Measurements from ENCODE around the gene AKT2. TPM values are rescaled to one million over a fixed set of nuclear protein-coding genes. Genes with fewer than 3 reads are reported as not detected.

Gene AKT2
- total and polyA plus RNA-seq, 2 of the 8 experiments (the other 6 are each of a cell fraction or from before 2014, with no cell fraction given), result 151 to 183 TPM

GRCh38 chr19:40216777-40217026 lies 68.4 kb downstream of the AKT2 start:
- ChIA-PET CTCF (ENCODE audit: partially characterized antibody) (interaction anchor here (0.6 to 4.5 kb wide), 22 partner anchors 10 to 211 kb away, joined by 3 to 32 read pairs (median 5); partner anchors contain the start of genes CCNP and MAP3K10), POLR2A (ENCODE audit: partially characterized antibody) (interaction anchor here (0.9 to 1.8 kb wide), 5 partner anchors 9 to 126 kb away, joined by 3 to 4 read pairs (median 3); partner anchors contain the start of gene ZNF780A)
- Histone ChIP-seq H3K9me3 (ENCODE audit: insufficient read depth in 2 of 2, low read depth in 1 of 2, low read length in 1 of 2) (no peaks in the 10 kb centered on the region), H2BK12ac (ENCODE audit: low read depth, low read length) (peak overlapping the region; percentile 62; the same call in 1 of the 2 replicates), H4K91ac (replicated peaks; ENCODE audit: insufficient read length, low read length) (no peak overlapping the region), H3K23me2 (ENCODE audit: low read depth, low read length) (peaks cover 7% of the 10 kb centered on the region; the same call in 1 of the 2 replicates), H3K4me1 (replicated peaks in 1 of 4; ENCODE audit: control insufficient read depth in 3 of 4, insufficient read depth in 4 of 4, low read length in 3 of 4) (peaks cover 0 to 10% (median 5%) of the 10 kb centered on the region in 4 experiments; a peak in 5 of 7 replicates), H3K4me2 (ENCODE audit: insufficient read depth in 1 of 2, low read depth in 2 of 2, low read length in 2 of 2) (peak overlapping the region; percentile 67 to 70), H3K18ac (ENCODE audit: extremely low read depth, low read length) (no peak overlapping the region), H3K23ac (ENCODE audit: insufficient read length) (no peak overlapping the region), H3K79me2 (ENCODE audit: control insufficient read depth in 1 of 2, insufficient read depth in 2 of 2, low read length in 2 of 2) (no peaks in the 10 kb centered on the region), H3K36me3 (ENCODE audit: control insufficient read depth in 2 of 4, insufficient read depth in 4 of 4, low read length in 3 of 4) (no peaks in the 10 kb centered on the region), H2BK5ac (ENCODE audit: low read depth, low read length) (0 out of 2 replicates have a peak overlapping the region, but pooled peaks have one; percentile 56), H2BK20ac (ENCODE audit: low read length) (peak overlapping the region; percentile 72; the same call in 1 of the 2 replicates), H3K4me3 (ENCODE audit: extremely low read depth in 1 of 4, insufficient read depth in 2 of 4, low read depth in 3 of 4, low read length in 4 of 4) (peak overlapping the region in 3 of 4 experiments; percentile 3 to 49 (median 21); a peak in 5 of 8 replicates), H3K79me1 (ENCODE audit: low read depth, low read length) (no peaks in the 10 kb centered on the region), H3K9ac (replicated peaks in 1 of 4; ENCODE audit: extremely low read depth in 1 of 4, low read depth in 3 of 4, low read length in 3 of 4) (no peak overlapping the region), H3K14ac (ENCODE audit: insufficient read length) (no peak overlapping the region), H4K20me1 (replicated peaks in 1 of 2; ENCODE audit: control insufficient read depth in 1 of 2, insufficient read depth in 2 of 2, low read length in 2 of 2) (peaks cover 3 to 4% of the 10 kb centered on the region in 2 experiments), H3K4ac (replicated peaks; ENCODE audit: insufficient read length, low read depth, low read length) (no peak overlapping the region), H2AFZ (ENCODE audit: low read length) (no peak overlapping the region), H2AK5ac (ENCODE audit: low read depth, low read length) (no peak overlapping the region), H3K56ac (replicated peaks; ENCODE audit: insufficient read length, low read depth, low read length) (no peak overlapping the region), H3K27ac (ENCODE audit: low read depth, low read length) (no peak overlapping the region), H3K27me3 (replicated peaks in 1 of 4; ENCODE audit: control insufficient read depth in 3 of 4, extremely low read depth in 1 of 4, insufficient read depth in 3 of 4, low read length in 3 of 4) (peaks cover 3 to 21% (median 16%) of the 10 kb centered on the region in 4 experiments), H4K8ac (ENCODE audit: extremely low read depth, insufficient read depth, low read length) (0 out of 2 replicates have a peak overlapping the region, but pooled peaks have one; percentile 1), H2BK120ac (replicated peaks; ENCODE audit: low read depth, low read length) (no peak overlapping the region), H4K5ac (ENCODE audit: insufficient read length, low read depth, low read length) (no peak overlapping the region), H2BK15ac (ENCODE audit: low read length) (no peak overlapping the region)
- WGBS, 2 experiments (ENCODE audit: extremely low coverage in 1 of 2, insufficient coverage in 1 of 2, insufficient read length in 1 of 2, insufficient replicate concordance in 2 of 2, low coverage in 1 of 2, low lambda C conversion rate in 2 of 2, missing lambda C conversion rate in 1 of 2), result 29 to 100% methylated on average over 3 to 9 of the region's 9 CpGs
- FAIRE-seq (no peak), DNase-seq (ENCODE audit: low read depth in 1 of 2, low spot score in 2 of 2) (no peak)
- TF ChIP-seq TAF7 (optimal IDR thresholded peaks at IDR 0.05; ENCODE audit: borderline replicate concordance, low read depth, low read length) (no peak), ATF2 (IDR thresholded peaks at IDR 0.05; ENCODE audit: low read length) (no peak), CBX8 (IDR thresholded peaks at IDR 0.05; ENCODE audit: borderline replicate concordance, low read depth, low read length) (no peak), JUND (IDR thresholded peaks at IDR 0.05; ENCODE audit: low read length) (no peak), RBBP5 (IDR thresholded peaks at IDR 0.05; ENCODE audit: borderline replicate concordance, low read depth, low read length) (no peak), YY1 (IDR thresholded peaks at IDR 0.05; ENCODE audit: low read depth, low read length) (no peak), NRF1 (IDR thresholded peaks at IDR 0.05; ENCODE audit: low read depth, low read length) (no peak), RXRA (IDR thresholded peaks at IDR 0.05; ENCODE audit: insufficient read depth, low read depth, low read length) (no peak), CREB1 (IDR thresholded peaks at IDR 0.05) (no peak), POU5F1 (IDR thresholded peaks at IDR 0.05; ENCODE audit: low read depth, low read length) (no peak), CTBP2 (IDR thresholded peaks at IDR 0.05; ENCODE audit: borderline replicate concordance, insufficient read depth, insufficient read length, low read length) (no peak), E2F6 (IDR thresholded peaks at IDR 0.05) (no peak)

Measured in H1 (cell line).